Middle frontal gyrus (tissue), 1 donor: ENCODE measurements around the gene SLC2A14.
"Not testable (repeated sequence)": the region's sequence is repeated elsewhere in the genome, so short reads cannot be mapped to it uniquely, and the experiment has no call there.

Source experiments
- DNase-seq: peaks from one replicate; pipeline ENCODE4 v3.0.0-alpha.2; 2015; ENCODE audit warnings: low spot score; ENCODE audit errors: extremely low spot score

SLC2A14 gene

GRCh38 chr12:7870335-7870734, 2.4 kb downstream of the SLC2A14 start:
- DNase-seq = no peak

GRCh38 chr12:7869137-7869536, 3.6 kb downstream of the SLC2A14 start:
- DNase-seq = no peak

DNA sequence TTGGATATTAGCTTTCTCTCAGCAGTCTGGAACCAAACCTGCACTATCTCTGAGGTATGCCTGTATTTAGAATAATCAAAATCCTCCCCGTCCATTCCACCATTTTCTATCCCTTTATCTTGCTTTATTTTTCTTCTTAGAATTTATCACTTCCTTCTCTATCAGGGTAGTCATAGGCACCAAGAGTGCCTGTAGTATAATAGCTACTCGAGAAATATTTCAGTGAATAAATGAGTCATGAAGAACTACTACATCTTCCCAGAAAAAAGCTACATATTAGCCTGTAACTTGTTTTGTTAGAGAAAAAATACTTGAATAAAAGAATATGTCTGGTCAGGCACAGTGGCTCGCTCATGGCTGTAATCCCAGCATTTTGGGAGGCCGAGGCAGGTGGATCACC, 4.3 kb downstream of the SLC2A14 start:
- DNase-seq = no peak

DNA sequence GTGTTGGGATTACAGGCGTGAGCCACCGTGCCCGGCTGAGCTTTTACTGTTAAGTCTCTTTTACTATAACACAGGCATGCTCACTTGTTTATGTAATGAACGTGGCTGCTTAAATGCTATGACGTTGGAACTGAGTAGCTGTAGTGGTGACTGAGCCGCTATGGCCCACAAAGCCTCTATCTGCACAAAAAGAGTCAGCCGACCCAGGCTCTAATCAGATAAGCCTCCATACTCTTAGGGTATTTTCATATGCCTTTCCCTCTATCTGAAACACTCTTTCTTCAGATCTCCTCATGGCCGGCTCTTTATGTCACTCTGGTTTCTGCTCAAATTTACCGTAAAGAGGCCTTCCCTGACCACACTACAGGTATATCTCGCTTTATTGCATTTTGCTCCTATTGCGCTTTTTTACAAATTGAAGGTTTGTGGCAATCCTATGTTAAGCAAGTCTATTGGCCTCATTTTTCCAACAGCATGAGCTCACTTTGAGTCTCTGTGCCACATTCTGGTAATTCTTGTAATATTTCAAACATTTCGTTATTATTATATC, 8.0 kb downstream of the SLC2A14 start:
- DNase-seq = no peak

DNA sequence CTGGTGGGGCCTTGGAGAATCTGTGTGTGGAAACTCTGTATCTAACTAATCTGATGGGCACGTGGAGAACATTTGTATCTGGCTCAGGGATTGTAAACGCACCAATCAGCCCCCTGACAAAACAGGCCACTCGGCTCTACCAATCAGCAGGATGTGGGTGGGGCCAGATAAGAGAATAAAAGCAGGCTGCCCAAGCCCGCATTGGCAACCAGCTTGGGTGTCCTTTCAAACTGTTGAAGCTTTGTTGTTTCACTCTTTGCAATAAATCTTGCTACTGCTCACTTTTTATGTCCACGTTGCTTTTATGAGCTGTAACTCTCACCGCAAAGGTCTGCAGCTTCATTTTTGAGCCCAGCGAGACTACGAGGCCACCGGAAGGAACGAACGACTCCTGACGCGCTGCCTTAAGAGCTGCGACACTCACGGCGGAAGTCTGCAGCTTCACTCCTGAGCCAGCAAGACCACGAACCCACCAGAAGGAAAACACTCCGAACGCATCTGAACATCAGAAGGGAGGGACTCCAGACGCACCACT, 9.8 kb downstream of the SLC2A14 start:
- DNase-seq = not testable (repeated sequence)

GRCh38 chr12:7862301-7862700, 10.4 kb downstream of the SLC2A14 start:
- DNase-seq = not testable (repeated sequence)

GRCh38 chr12:7859552-7859951, 13.2 kb downstream of the SLC2A14 start:
- DNase-seq = no peak

DNA sequence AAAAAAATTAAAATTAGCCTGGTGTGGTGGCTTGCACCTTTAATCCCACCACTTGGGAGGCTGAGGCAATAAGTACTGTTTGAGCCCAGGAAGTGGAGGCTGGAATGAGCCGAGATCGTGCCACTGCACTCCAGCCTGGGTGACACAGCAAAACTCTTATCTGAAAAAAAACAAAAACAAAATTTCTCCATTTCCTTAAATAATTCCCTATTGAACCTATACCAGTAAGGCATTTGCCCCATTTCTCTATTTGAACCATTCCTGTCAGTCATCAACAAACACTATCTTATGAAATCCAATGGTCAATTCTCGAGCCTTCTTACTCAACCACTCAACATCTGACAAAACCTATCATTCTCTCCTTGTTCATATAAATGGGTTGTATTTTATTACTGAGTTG, 14.7 kb downstream of the SLC2A14 start:
- no peak for DNase-seq

- DNase-seq = no peak
These were observed 16.2 kb downstream of the SLC2A14 start for GRCh38 chr12:7856516-7856915.

- no peak for DNase-seq
These were observed 19.2 kb downstream of the SLC2A14 start for GRCh38 chr12:7853557-7853956.

GRCh38 chr12:7851622-7852081, 21.1 kb downstream of the SLC2A14 start:
- DNase-seq = not testable (repeated sequence)

DNA sequence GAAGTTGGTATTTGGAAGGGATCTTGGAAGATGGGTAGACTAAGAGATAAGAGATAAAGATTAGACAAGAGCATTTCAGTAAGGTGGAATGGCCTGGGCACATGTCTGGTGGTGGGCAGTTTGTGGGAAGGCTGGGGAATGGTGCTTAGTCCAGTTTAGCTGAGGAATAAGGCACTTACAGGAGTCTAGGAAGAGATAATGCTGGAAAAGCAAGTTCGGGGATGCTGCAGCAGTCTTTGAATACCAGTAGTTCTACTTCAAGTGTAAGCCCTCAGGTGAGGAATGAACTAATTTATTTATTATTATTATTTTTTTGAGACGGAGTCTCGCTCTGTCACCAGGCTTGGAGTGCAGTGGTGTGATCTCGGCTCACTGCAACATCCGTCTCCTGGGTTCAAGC, 22.6 kb downstream of the SLC2A14 start:
- not testable (repeated sequence) for DNase-seq

DNA sequence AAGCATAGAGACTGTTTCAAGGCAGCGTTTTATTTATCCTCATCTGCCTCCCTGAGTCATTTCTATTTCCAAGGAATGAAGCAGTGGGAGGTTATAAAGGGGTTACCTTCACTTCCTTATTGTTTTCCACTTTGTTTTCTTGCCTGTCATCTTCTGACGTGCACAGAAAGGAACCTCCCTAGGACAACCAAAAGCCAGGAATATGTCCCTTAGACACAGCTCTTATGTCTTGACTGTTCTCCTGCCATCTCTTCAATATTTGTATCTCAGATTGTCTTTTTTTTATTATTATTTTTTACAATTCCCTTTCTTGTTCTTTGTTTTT, 24.7 kb downstream of the SLC2A14 start:
- DNase-seq = not testable (repeated sequence)

- peak; percentile 14 for DNase-seq
These were observed 25.3 kb downstream of the SLC2A14 start for GRCh38 chr12:7847226-7848097.

DNA sequence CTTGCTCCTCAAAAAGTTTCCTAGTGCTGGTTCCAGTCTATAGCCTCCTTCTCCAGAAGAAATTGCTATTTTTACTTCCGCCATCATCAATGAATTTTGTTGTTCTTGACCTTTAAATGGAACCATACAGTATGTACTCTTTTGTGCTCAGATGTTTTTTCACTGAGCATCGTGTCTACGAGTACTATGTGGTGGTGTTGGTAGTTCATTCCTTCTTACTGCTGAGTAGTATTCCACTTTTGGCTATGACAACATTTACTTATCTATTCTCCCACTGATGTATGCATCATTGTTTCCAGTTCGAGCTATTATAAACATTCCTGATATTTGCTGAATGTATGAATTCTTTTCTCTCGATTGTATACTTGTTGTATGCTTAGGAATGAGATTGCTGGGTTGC, 28.6 kb downstream of the SLC2A14 start:
- DNase-seq = no peak

GRCh38 chr12:7843583-7843982, 29.1 kb downstream of the SLC2A14 start:
- DNase-seq = not testable (repeated sequence)

GRCh38 chr12:7843149-7843548, 29.6 kb downstream of the SLC2A14 start:
- not testable (repeated sequence) for DNase-seq

DNA sequence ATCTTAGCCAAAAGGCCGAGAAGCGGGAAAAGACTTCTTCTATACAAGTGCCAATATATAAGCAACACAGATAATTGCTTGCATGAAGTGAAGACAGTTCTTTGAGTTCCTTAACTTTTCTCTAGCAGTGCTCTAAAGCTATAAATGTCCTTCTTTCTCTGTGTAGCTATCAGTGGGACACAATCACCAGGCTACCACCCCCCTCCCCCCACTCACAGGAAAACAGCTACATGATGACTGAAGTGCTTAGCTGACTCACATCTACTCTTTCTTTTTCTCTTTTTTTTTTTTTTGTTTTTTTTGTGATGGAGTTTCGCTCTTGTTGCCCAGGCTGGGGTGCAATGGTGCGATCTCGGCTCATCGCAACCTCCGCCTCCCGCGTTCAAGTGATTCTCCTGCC, 30.3 kb downstream of the SLC2A14 start:
- not testable (repeated sequence) for DNase-seq

- DNase-seq = not testable (repeated sequence)
These were observed 32.9 kb downstream of the SLC2A14 start for GRCh38 chr12:7839848-7840247.

- DNase-seq = peak; percentile 41
These were observed 33.5 kb downstream of the SLC2A14 start for GRCh38 chr12:7839226-7839625.

DNA sequence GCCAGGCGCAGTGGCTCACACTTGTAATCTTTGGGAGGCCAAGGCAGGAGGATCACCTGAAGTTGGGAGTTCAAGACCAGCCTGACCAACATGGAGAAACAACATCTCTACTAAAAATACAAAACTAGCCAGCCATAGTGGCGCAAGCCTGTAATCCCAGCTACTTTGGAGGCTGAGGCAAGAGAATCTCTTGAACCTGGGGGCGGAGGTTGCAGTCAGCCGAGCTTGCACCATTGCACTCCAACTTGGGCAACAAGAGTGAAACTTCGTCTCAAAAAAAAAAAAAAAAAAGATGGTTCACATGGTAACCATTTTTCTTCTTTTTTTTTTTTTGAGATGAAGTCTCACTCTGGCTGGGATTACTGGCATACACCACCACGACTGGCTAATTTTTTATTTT, 35.3 kb downstream of the SLC2A14 start:
- DNase-seq = no peak

- DNase-seq = no peak
These were observed 36.9 kb downstream of the SLC2A14 start for GRCh38 chr12:7835766-7836165.

- no peak for DNase-seq
These were observed 37.6 kb downstream of the SLC2A14 start for GRCh38 chr12:7835116-7835515.
